Subcutaneous adipose tissue (tissue), 4 donors: ENCODE measurements around the gene PPP2R2C. TPM values are rescaled to one million over a fixed set of nuclear protein-coding genes. Genes with fewer than 3 reads are reported as not detected.

ENCODE experiments used
- CTCF ChIP-seq: fragments of 450-650 bp; IDR thresholded peaks from one replicate; pipeline ENCODE4 v1.5.1; 2016; ENCODE audit warnings: low read depth, mild to moderate bottlenecking, control low read depth, antibody characterized with exemption, moderate library complexity
- total RNA-seq, 4 donors: library from RNA; depleted of rRNA; stranded (reverse); fragments of >200 nt; gene quantifications; one replicate each; pipeline ENCODE4 v1.1.0, GENCODE V29; 2016

The PPP2R2C gene
- total RNA-seq, 4 donors from 2014 or later: 0.17 to 2.0 (median 0.49) TPM; not detected in 1

GRCh38 chr4:6466756-6467381, 5.5 kb downstream of the PPP2R2C start:
- no peak for TF ChIP-seq CTCF

DNA sequence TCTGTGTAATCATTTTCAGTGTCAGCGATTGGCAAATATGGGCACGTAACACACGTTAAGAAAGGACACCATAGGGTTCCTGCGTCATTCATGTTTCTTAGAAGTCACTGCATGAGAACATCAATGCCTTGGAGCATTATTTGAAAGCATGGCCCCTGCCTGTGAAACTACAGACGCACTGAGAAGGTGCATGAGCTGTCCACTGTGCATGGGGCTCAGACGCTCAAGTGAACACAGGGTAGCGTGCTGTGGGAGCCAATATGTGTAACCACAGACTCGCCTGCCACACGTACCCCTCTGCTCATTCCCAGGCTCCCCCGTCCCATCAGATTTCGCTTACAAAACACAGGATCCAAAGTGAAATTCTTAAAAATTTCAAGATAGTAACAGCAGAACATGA, 6.5 kb downstream of the PPP2R2C start:
- TF ChIP-seq CTCF: no peak

DNA sequence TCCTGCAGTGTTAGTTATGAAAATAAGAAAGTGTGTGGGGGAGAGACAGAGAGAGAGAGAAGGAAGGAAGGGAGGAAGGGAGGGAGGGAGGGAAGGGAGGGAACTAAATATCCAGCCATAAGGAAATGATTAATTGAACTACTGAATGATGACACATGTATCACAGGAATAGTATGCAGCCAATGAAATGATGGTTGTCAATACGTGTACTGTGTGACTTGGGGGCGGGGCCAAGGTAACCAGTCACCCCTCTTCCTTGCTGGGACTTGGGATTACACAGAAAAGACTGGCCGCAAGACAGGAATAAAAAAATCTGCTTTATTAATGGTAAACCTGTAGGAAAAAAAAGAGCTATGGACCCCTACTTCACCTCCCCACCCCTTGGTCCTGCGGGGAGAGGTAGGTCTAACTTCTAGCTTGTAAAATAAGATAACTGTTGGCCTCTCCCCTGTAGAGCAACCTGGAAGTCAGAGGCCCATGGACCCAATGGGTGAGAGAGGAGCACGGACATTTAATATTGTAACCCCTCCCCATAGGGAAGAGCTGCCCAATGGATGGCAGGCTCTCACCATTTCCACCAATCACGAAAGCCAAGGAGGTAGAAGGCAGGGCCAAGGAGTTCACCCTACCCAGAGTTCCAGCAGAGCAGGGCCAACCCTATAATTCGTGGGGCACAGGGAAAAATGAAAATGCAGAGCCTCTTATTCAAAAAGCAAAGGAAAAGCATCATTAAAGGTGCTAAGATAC, 7.4 kb downstream of the PPP2R2C start:
- no peak for TF ChIP-seq CTCF

DNA sequence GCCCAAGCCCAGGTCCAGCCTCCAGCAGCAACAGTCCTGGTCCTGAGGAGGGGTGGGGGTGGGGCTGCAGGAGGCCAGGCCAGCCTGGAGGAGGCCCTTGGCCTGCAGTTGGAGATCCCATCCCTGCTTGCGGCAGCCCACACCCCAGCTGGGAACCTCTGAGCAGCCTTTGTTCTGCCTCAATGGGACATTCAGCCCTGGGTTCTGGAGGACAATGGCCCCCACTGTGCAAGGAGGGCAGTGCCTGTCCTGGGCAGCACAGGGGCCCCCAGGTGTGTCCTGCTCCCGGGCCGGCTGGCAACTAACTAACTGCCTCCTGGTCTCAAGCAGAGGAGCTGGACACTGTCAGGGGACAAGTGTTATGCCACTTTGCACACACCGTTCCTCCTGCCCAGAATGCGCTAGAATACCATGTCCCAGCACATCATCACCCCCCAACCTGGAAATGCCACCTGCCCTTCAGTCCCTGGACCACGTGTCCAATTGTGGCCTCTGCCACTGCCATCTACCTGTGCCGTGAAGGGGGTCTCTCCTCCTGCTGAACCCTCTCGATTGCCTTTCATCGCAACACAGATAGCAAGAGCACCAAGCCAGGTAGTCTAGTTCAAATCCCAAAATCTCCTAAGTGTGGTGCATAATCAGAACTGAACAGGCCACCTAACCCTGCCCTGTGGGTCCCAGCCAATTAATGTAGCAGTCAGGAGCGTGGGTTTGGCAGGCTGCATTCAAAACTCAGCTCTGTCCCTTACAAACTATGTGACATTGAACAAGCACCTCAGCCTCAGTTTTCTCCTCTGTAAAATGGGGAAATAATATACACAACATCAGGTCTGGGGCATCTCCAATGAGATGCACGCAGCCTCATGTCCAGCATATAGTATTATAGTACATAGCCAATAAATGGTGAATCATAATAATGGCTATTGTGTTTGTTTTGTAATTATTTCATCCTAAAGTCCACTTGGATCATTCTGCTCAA, 8.8 kb downstream of the PPP2R2C start:
- no peak for TF ChIP-seq CTCF

DNA sequence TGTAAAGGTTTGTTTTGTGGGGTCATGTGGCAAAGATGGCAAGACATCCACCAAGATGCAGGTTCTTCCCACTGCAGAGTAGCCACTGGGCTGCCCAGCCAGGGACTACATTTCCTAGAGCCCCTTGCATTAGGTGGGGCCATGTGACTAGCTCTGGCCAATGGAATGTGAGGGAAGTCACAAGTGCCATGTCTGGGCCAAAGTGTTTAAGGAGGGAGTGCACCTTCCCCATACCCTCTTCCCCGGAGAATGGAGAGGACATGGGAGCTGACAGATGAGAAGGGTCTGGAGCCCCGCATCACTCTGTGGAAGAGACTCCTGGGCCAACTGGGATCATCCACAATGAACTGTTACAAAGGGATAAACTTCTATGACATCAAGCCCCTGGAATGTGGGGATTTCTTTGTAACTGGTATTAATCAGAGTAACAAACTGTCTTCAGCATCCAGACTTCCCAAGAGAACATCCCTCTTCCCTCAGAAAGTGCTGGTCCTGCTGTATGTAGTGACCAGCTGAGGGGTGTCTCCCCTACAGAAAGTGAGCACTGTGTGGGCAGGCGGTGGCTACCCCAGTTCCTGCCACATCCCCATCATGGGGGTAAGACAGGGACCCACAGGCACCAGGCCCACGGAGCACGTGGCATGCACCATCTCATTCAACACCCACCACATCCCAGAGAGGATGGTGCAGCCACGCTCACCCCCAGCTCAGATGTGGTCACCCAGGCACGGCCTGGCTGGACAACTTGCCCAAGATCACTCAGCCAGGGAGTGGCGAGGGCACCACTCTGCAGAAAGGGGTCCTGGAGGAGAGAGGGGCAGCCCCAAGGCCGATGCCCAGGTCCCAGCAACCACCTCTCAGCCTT, 10.9 kb downstream of the PPP2R2C start:
- no peak for TF ChIP-seq CTCF

- no peak for TF ChIP-seq CTCF
Observed at GRCh38 chr4:6460876-6461275, 11.5 kb downstream of the PPP2R2C start.
